Omental fat pad (tissue), 4 donors: ENCODE data around the gene TUBA8. TPM values are rescaled to one million over a fixed set of nuclear protein-coding genes. Genes with fewer than 3 reads are reported as not detected.
"Not testable (repeated sequence)": the region's sequence is repeated elsewhere in the genome, so short reads cannot be mapped to it uniquely, and the experiment has no call there.

Experiments used
- ATAC-seq: fragments of 150-250 bp; one replicate; pipeline ENCODE4 v1.9.1; 2016; ENCODE audit warnings: mild to moderate bottlenecking, moderate library complexity; ENCODE audit not compliant: low FRiP score
- DNase-seq: peaks from one replicate; pipeline ENCODE4 v3.0.0-alpha.2; 2019; ENCODE audit warnings: low spot score
- CTCF ChIP-seq, 3 donors: fragments of 450-650 bp; IDR thresholded peaks; one replicate each; pipeline ENCODE4 v1.5.1; 2016 to 2017; ENCODE audit warnings: antibody characterized with exemption in 3 of 3, mild to moderate bottlenecking in 3 of 3, moderate library complexity in 2 of 3
- total RNA-seq, 4 donors: library from RNA; depleted of rRNA; stranded (reverse); fragments of >200 nt; gene quantifications; one replicate each; pipeline ENCODE4 v1.1.0, GENCODE V29; 2016

Gene TUBA8
- total RNA-seq, 4 donors from 2014 or later = 3.2 to 12.1 (median 4.4) TPM

GRCh38 chr22:18096823-18097222 lies 13.8 kb upstream of the TUBA8 start:
- no peak for TF ChIP-seq CTCF (IDR thresholded peaks at IDR 0.05)
- ATAC-seq (no peak), DNase-seq (no peak)

GRCh38 chr22:18100781-18101180 lies 9.8 kb upstream of the TUBA8 start:
- DNase-seq (no peak), ATAC-seq (no peak)
- no peak for TF ChIP-seq CTCF (IDR thresholded peaks at IDR 0.05)

- ATAC-seq (no peak), DNase-seq (no peak)
- no peak for TF ChIP-seq CTCF (IDR thresholded peaks at IDR 0.05)
These were observed 9.1 kb upstream of the TUBA8 start for GRCh38 chr22:18101536-18101935.

- TF ChIP-seq CTCF (IDR thresholded peaks at IDR 0.05) = no peak
- DNase-seq = no peak
- ATAC-seq = no peak
These were observed 6.9 kb upstream of the TUBA8 start for GRCh38 chr22:18103527-18104269.

GRCh38 chr22:18104566-18104965 lies 6.0 kb upstream of the TUBA8 start:
- DNase-seq = no peak

GRCh38 chr22:18105981-18106380 lies 4.6 kb upstream of the TUBA8 start:
- not testable (repeated sequence) for ATAC-seq, DNase-seq

More at GRCh38 chr22:18104566-18104965, 6.0 kb upstream of the TUBA8 start:
- no peak for TF ChIP-seq CTCF (IDR thresholded peaks at IDR 0.05)
- no peak for ATAC-seq

- ATAC-seq, DNase-seq: not testable (repeated sequence)
These were observed 3.9 kb upstream of the TUBA8 start for GRCh38 chr22:18106550-18107341.

- no peak for DNase-seq
- no peak for TF ChIP-seq CTCF (IDR thresholded peaks at IDR 0.05)
- ATAC-seq = no peak
These were observed 2.4 kb upstream of the TUBA8 start for GRCh38 chr22:18108187-18108586.
